Gastrocnemius medialis (tissue), 4 donors: ENCODE data around the gene DNM2. TPM values are rescaled to one million over a fixed set of nuclear protein-coding genes. Genes with fewer than 3 reads are reported as not detected.
"Not testable (repeated sequence)": the region's sequence is repeated elsewhere in the genome, so short reads cannot be mapped to it uniquely, and the experiment has no call there.

Experiments
- ATAC-seq, 2 donors: fragments of 150-250 bp; one replicate each; pipeline ENCODE4 v1.9.1; 2016
- DNase-seq, 2 donors: peaks; one replicate each; pipeline ENCODE4 v3.0.0-alpha.2; 2019
- H3K27ac ChIP-seq, 4 donors: fragments of 200-600 bp; sonication (generic); 1 replicate in 1 of 4; 2 replicates in 3 of 4; pipeline ENCODE4 v1.5.1; 2016 to 2018; ENCODE audit warnings: mild to moderate bottlenecking in 2 of 4, moderate library complexity in 1 of 4
- H3K27me3 ChIP-seq, 3 donors: fragments of 200-600 bp; sonication (generic) in 2 of 3; 1 replicate in 1 of 3; 2 replicates in 2 of 3; pipeline versions ENCODE4 v1.5.1 to v1.6.0; 2016 to 2019; ENCODE audit warnings: mild to moderate bottlenecking in 1 of 3, moderate library complexity in 1 of 3
- H3K36me3 ChIP-seq, 2 donors: fragments of 200-600 bp; sonication (generic) in 1 of 2; one replicate each; pipeline ENCODE4 v1.5.1; 2017 to 2018
- H3K4me1 ChIP-seq, 2 donors: fragments of 200-600 bp; sonication (generic) in 1 of 2; one replicate each; pipeline ENCODE4 v1.5.1; 2016 to 2017; ENCODE audit warnings: mild to moderate bottlenecking in 2 of 2
- H3K4me3 ChIP-seq, 4 donors: fragments of 200-600 bp; sonication (generic) in 3 of 4; 1 replicate in 1 of 4; 2 replicates in 3 of 4; pipeline ENCODE4 v1.5.1; 2016 to 2019; ENCODE audit warnings: mild to moderate bottlenecking in 2 of 4
- H3K9me3 ChIP-seq, 3 donors: fragments of 200-600 bp; sonication (generic) in 2 of 3; 1 replicate in 1 of 3; 2 replicates in 2 of 3; pipeline ENCODE4 v1.5.1; 2016 to 2019
- CTCF ChIP-seq, 5 experiments: fragments of 450-650 bp in 3 of 5; fragments of 200-600 bp in 2 of 5; sonication (generic) in 2 of 5; IDR thresholded peaks in 4 of 5; conservative IDR thresholded peaks in 1 of 5; 1 replicate in 4 of 5; 2 replicates in 1 of 5; pipeline ENCODE4 v1.5.1; 2016 to 2019; ENCODE audit warnings: antibody characterized with exemption in 5 of 5, mild to moderate bottlenecking in 3 of 5, moderate library complexity in 3 of 5
- POLR2A ChIP-seq, 2 donors: fragments of 450-650 bp; IDR thresholded peaks; one replicate each; pipeline ENCODE4 v1.6.1; 2017; ENCODE audit warnings: antibody characterized with exemption in 2 of 2, mild to moderate bottlenecking in 2 of 2, moderate library complexity in 2 of 2
- in situ Hi-C, 4 donors: fragments of 200-750 bp; cut with MboI; loops; one replicate each; pipeline versions ENCODE4 v1.15.0 to v1.8.0; 2017; ENCODE audit warnings: low sequenced_read_pairs in 4 of 4
- intact Hi-C: fragments of 100-400 bp; cut with DNase I; formaldehyde crosslinking; loops from one replicate; pipeline ENCODE4 v1.15.1; 2023; ENCODE audit warnings: low total_unique reads
- total RNA-seq, 4 donors: library from RNA; depleted of rRNA; stranded (reverse); fragments of >200 nt; gene quantifications; one replicate each; pipeline versions ENCODE4 v1.1.0 to v1.2.3, GENCODE V29; 2016

Gene DNM2
- total RNA-seq, 4 donors from 2014 or later = 76.2 to 131 (median 108) TPM

- ATAC-seq (peak; percentile 85 to 89), DNase-seq (peak; percentile 97 to 100)
- H3K4me3 ChIP-seq = peak within 1 kb of the TSS; percentile 73 to 87 (median 80)
- no peaks in the 10 kb centered on the region for H3K27me3 ChIP-seq
- H3K4me1 ChIP-seq = peaks cover 6 to 10% of the 10 kb centered on the region in 2 donors
- peak in 4 of 5 experiments; percentile 23 to 77 (median 54) for TF ChIP-seq CTCF (IDR thresholded peaks at IDR 0.05 in 4 of 5, conservative IDR thresholded peaks at IDR 0.05 in 1 of 5)
- TF ChIP-seq POLR2A (IDR thresholded peaks at IDR 0.05) = peak; percentile 50 to 57
- intact Hi-C loops (loop anchor here (1.0 to 10.0 kb wide), 6 partner anchors 35 to 271 kb away; partner anchors contain the start of genes CARM1, CDKN2D, KRI1 and QTRT1), in situ Hi-C loops (no loop called here)
- peak within 1 kb of the TSS; percentile 95 to 100 (median 98) for H3K27ac ChIP-seq
- peaks cover 0 to 4% (median 2%) of the 10 kb centered on the region in 3 donors for H3K9me3 ChIP-seq
- H3K36me3 ChIP-seq = peaks cover 0 to 24% of the 10 kb centered on the region in 2 donors
Measured at GRCh38 chr19:10835754-10836478, 118.0 kb downstream of the DNM2 start, which contains the start of gene TMED1. Gene TMED1 (minus strand): TSS chr19:10836212. CDS start chr19:10836191, 21 bp downstream.

- intact Hi-C loops (loop anchor here (1.0 to 10.0 kb wide), 5 partner anchors 34 to 272 kb away; partner anchors contain the start of genes CARM1, CDKN2D, KRI1 and QTRT1), in situ Hi-C loops (no loop called here)
- ATAC-seq (peak; percentile 45 to 49), DNase-seq (peak; percentile 84 to 92)
- peak overlapping the region; percentile 95 to 100 (median 98) for H3K27ac ChIP-seq
- TF ChIP-seq POLR2A (IDR thresholded peaks at IDR 0.05) (no peak), CTCF (IDR thresholded peaks at IDR 0.05 in 4 of 5, conservative IDR thresholded peaks at IDR 0.05 in 1 of 5) (no peak)
- H3K4me3 ChIP-seq = peak overlapping the region; percentile 73 to 87 (median 80)
- no peaks in the 10 kb centered on the region for H3K27me3 ChIP-seq
- peaks cover 6 to 10% of the 10 kb centered on the region in 2 donors for H3K4me1 ChIP-seq
- peaks cover 0 to 19% of the 10 kb centered on the region in 2 donors for H3K36me3 ChIP-seq
- peaks cover 0 to 4% (median 2%) of the 10 kb centered on the region in 3 donors for H3K9me3 ChIP-seq
Measured at GRCh38 chr19:10836479-10837330, 118.8 kb downstream of the DNM2 start.

GRCh38 chr19:10837649-10838048 lies 119.8 kb downstream of the DNM2 start:
- in situ Hi-C loops, H3K27ac ChIP-seq, H3K27me3 ChIP-seq, ATAC-seq, H3K4me3 ChIP-seq, H3K9me3 ChIP-seq, DNase-seq: not testable (repeated sequence)
- Histone ChIP-seq H3K36me3 (peaks cover 0 to 11% of the 10 kb centered on the region in 2 donors), H3K4me1 (peaks cover 6 to 10% of the 10 kb centered on the region in 2 donors)
- intact Hi-C loops = loop anchor here (2.0 to 10.0 kb wide), 4 partner anchors 33 to 273 kb away; partner anchors contain the start of genes CARM1, CDKN2D, KRI1 and QTRT1

- TF ChIP-seq CTCF (IDR thresholded peaks at IDR 0.05 in 4 of 5, conservative IDR thresholded peaks at IDR 0.05 in 1 of 5) (no peak), POLR2A (IDR thresholded peaks at IDR 0.05) (no peak)
- peaks cover 6 to 10% of the 10 kb centered on the region in 2 donors for H3K4me1 ChIP-seq
- ATAC-seq (no peak), DNase-seq (no peak)
- H3K27ac ChIP-seq = no peak overlapping the region
- H3K4me3 ChIP-seq = no peak overlapping the region
- H3K27me3 ChIP-seq = no peaks in the 10 kb centered on the region
- intact Hi-C loops (loop anchor here (5.0 to 10.0 kb wide), 2 partner anchors 136 to 274 kb away; partner anchors contain the start of genes CDKN2D, KRI1 and QTRT1), in situ Hi-C loops (no loop called here)
- H3K36me3 ChIP-seq = peaks cover 0 to 8% of the 10 kb centered on the region in 2 donors
- H3K9me3 ChIP-seq = peaks cover 0 to 4% (median 2%) of the 10 kb centered on the region in 3 donors
Measured at GRCh38 chr19:10838377-10838776, 120.5 kb downstream of the DNM2 start.
